H1 (cell line): ENCODE measurements around the gene GLIS2. TPM values are rescaled to one million over a fixed set of nuclear protein-coding genes. Genes with fewer than 3 reads are reported as not detected.

ENCODE experiments used
- ASH2L ChIP-seq: fragments of 200-600, 300-600 bp; sonication (generic); IDR thresholded peaks from one replicate; pipeline ENCODE4 v1.7.1; 2017; ENCODE audit warnings: low read length
- BRCA1 ChIP-seq: IDR thresholded peaks from 2 replicates; pipeline ENCODE4 v1.6.1; 2012; ENCODE audit warnings: low read depth, low read length, improper control_type of control experiment
- CBX5 ChIP-seq: fragments of 300-800, 300-1000 bp; sonication (generic); IDR thresholded peaks from 2 replicates; pipeline ENCODE4 v1.7.1; 2016; ENCODE audit warnings: antibody characterized with exemption, low read length, low read depth
- HDAC2 ChIP-seq, 2 experiments: fragments of 300-600 bp in 1 of 2; sonication (generic) in 1 of 2; IDR thresholded peaks; 2 replicates each; pipeline ENCODE4 v1.6.1; 2011 to 2012; ENCODE audit warnings: low read depth in 2 of 2, low read length in 2 of 2, mild to moderate bottlenecking in 2 of 2, moderate library complexity in 2 of 2, borderline replicate concordance in 1 of 2, inconsistent platforms in 1 of 2
- POU5F1 ChIP-seq: IDR thresholded peaks from 2 replicates; pipeline ENCODE4 v1.6.1; 2011; ENCODE audit warnings: low read depth, mild to moderate bottlenecking, low read length, moderate library complexity
- USF2 ChIP-seq: IDR thresholded peaks from 2 replicates; pipeline ENCODE4 v1.6.1; 2011; ENCODE audit warnings: low read length, improper control_type of control experiment
- ZNF274 ChIP-seq: IDR thresholded peaks from 2 replicates; pipeline ENCODE4 v1.7.0; 2012; ENCODE audit warnings: low read length, borderline replicate concordance; ENCODE audit errors: extremely low read depth
- polyA plus RNA-seq, 7 experiments: library from polyadenylated mRNA; depleted of rRNA in 3 of 7; stranded (reverse) in 5 of 7; unstranded in 2 of 7; fragments of >200 nt in 5 of 7; fragments of 200-250 nt in 2 of 7; gene quantifications; 1 replicate in 5 of 7; 2 replicates in 1 of 7; 4 replicates in 1 of 7; pipeline versions ENCODE4 v1.2.1 to v1.2.3, GENCODE V29; 2011 to 2013; ENCODE audit warnings: missing spikeins in 2 of 7, mixed read lengths in 2 of 7
- total RNA-seq: library from RNA; stranded (reverse); fragmentation: NEBNext Ultra II Directional; extraction: Animal tissue kit (Norgen Biotek cat#: 25700); gene quantifications from 2 replicates; pipeline ENCODE4 v1.2.1, GENCODE V29; 2021
- TF ChIP-seq, protein P1 (sequence below): fragments of 300-600 bp; sonication (generic); IDR thresholded peaks from 2 replicates; pipeline ENCODE4 v1.7.1; 2012; ENCODE audit warnings: low read length, moderate library complexity, mild to moderate bottlenecking, inconsistent platforms; ENCODE audit not compliant: insufficient replicate concordance

GLIS2 gene
- total and polyA plus RNA-seq, 2 of the 8 experiments (the other 6 are each of a cell fraction or from before 2014, with no cell fraction given) = 4.3 to 17.4 TPM

DNA sequence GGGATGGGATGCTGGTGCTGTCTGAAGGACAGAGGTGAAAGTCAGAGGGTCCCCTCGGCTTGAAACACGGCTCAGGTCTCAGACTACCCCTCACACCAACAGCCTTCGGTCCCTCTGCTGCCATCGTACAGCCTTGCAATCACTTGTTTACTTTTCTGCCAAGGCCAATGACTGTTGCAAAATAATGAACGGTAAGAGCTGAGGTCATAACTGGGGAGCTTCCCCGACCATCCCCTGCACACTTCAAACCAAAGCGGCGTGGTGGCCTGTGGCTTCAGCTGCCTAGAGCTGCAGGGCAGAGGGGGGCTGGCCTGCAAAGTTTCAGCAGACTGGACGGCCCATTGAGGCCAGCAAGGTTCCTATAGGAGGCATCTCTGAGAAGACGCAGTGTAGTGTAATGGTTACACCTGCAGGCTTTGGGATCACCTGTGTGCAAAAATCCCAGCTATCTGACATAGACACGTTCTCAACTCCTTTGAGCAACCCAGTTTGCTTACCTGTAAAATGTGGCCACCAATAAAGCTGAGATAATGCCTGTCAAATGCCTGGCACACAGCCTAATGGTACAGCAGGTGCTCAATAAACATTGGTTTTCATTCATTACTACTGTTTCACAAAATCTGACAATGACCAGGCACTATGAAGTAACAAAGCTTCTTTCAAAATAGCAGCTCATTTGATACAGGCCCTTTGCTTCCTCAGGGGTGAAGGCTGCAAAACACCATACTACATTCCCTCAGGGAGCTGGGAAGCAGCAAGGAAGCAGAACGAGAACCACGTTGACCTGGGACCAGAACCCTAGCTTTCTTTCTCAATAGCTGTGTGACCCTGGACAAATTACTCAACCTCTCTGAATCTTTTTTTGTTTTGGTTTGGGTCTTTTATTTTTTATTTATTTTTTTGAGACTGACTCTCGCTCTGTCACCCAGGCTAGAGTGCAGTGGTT lies 30.2 kb downstream of the GLIS2 start (continued):
- TF ChIP-seq, protein P1, sequence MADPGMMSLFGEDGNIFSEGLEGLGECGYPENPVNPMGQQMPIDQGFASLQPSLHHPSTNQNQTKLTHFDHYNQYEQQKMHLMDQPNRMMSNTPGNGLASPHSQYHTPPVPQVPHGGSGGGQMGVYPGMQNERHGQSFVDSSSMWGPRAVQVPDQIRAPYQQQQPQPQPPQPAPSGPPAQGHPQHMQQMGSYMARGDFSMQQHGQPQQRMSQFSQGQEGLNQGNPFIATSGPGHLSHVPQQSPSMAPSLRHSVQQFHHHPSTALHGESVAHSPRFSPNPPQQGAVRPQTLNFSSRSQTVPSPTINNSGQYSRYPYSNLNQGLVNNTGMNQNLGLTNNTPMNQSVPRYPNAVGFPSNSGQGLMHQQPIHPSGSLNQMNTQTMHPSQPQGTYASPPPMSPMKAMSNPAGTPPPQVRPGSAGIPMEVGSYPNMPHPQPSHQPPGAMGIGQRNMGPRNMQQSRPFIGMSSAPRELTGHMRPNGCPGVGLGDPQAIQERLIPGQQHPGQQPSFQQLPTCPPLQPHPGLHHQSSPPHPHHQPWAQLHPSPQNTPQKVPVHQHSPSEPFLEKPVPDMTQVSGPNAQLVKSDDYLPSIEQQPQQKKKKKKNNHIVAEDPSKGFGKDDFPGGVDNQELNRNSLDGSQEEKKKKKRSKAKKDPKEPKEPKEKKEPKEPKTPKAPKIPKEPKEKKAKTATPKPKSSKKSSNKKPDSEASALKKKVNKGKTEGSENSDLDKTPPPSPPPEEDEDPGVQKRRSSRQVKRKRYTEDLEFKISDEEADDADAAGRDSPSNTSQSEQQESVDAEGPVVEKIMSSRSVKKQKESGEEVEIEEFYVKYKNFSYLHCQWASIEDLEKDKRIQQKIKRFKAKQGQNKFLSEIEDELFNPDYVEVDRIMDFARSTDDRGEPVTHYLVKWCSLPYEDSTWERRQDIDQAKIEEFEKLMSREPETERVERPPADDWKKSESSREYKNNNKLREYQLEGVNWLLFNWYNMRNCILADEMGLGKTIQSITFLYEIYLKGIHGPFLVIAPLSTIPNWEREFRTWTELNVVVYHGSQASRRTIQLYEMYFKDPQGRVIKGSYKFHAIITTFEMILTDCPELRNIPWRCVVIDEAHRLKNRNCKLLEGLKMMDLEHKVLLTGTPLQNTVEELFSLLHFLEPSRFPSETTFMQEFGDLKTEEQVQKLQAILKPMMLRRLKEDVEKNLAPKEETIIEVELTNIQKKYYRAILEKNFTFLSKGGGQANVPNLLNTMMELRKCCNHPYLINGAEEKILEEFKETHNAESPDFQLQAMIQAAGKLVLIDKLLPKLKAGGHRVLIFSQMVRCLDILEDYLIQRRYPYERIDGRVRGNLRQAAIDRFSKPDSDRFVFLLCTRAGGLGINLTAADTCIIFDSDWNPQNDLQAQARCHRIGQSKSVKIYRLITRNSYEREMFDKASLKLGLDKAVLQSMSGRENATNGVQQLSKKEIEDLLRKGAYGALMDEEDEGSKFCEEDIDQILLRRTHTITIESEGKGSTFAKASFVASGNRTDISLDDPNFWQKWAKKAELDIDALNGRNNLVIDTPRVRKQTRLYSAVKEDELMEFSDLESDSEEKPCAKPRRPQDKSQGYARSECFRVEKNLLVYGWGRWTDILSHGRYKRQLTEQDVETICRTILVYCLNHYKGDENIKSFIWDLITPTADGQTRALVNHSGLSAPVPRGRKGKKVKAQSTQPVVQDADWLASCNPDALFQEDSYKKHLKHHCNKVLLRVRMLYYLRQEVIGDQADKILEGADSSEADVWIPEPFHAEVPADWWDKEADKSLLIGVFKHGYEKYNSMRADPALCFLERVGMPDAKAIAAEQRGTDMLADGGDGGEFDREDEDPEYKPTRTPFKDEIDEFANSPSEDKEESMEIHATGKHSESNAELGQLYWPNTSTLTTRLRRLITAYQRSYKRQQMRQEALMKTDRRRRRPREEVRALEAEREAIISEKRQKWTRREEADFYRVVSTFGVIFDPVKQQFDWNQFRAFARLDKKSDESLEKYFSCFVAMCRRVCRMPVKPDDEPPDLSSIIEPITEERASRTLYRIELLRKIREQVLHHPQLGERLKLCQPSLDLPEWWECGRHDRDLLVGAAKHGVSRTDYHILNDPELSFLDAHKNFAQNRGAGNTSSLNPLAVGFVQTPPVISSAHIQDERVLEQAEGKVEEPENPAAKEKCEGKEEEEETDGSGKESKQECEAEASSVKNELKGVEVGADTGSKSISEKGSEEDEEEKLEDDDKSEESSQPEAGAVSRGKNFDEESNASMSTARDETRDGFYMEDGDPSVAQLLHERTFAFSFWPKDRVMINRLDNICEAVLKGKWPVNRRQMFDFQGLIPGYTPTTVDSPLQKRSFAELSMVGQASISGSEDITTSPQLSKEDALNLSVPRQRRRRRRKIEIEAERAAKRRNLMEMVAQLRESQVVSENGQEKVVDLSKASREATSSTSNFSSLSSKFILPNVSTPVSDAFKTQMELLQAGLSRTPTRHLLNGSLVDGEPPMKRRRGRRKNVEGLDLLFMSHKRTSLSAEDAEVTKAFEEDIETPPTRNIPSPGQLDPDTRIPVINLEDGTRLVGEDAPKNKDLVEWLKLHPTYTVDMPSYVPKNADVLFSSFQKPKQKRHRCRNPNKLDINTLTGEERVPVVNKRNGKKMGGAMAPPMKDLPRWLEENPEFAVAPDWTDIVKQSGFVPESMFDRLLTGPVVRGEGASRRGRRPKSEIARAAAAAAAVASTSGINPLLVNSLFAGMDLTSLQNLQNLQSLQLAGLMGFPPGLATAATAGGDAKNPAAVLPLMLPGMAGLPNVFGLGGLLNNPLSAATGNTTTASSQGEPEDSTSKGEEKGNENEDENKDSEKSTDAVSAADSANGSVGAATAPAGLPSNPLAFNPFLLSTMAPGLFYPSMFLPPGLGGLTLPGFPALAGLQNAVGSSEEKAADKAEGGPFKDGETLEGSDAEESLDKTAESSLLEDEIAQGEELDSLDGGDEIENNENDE = no peak
- TF ChIP-seq HDAC2 (IDR thresholded peaks at IDR 0.05; ENCODE audit: borderline replicate concordance in 1 of 2, low read depth in 2 of 2, low read length in 2 of 2) (no peak), BRCA1 (no peak), CBX5 (no peak), ZNF274 (no peak), ASH2L (no peak), POU5F1 (no peak), USF2 (no peak)
